ENCODE measurements around the gene ZFYVE9. TPM values are rescaled to one million over a fixed set of nuclear protein-coding genes. Genes with fewer than 3 reads are reported as not detected.

Gene ZFYVE9
- total and polyA plus RNA-seq, 3 donors from 2014 or later, result 31.5 to 51.3 (median 32.5) TPM

- 93 to 95% methylated on average over 3 of the region's 3 CpGs for WGBS, 2 donors
- intact Hi-C loops (cut with DNase I; ENCODE audit: low total_unique reads), result no loop called here
- TF ChIP-seq CTCF (IDR thresholded peaks at IDR 0.05) (no peak), POLR2A (IDR thresholded peaks at IDR 0.05) (no peak)
- Histone ChIP-seq H3K27me3 (no peaks in the 10 kb centered on the region), H3K9me3 (no peaks in the 10 kb centered on the region), H3K27ac (no peak overlapping the region), H3K4me3 (no peak overlapping the region), H3K4me1 (no peaks in the 10 kb centered on the region), H3K36me3 (ENCODE audit: low read depth, missing control alignments) (no peaks in the 10 kb centered on the region)
- DNase-seq, result no peak
Observed at GRCh38 chr1:52243221-52243987, 101.5 kb downstream of the ZFYVE9 start.

DNA sequence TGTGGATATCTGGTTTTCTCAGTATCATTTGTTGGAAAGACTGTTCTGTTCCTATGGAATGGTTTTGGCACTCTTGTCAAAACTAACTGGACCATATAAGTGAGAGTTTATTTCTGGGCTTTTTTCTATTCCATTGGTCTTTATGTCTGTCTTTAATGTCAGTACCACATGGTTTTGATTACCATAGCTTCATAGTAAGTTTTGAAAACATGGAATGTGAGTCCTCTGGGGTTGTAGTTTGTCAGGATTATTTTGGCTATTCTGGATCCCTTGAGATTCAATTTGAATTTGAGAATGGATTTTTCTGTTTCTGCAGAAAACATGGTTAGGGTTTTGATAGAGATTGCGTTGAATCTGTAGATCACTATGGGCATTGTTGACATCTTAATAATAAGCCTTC, 107.9 kb downstream of the ZFYVE9 start:
- intact Hi-C loops (cut with DNase I; ENCODE audit: low total_unique reads), result no loop called here
- Histone ChIP-seq H3K4me3 (no peak overlapping the region), H3K27me3 (no peaks in the 10 kb centered on the region), H3K9me3 (no peaks in the 10 kb centered on the region), H3K36me3 (ENCODE audit: low read depth, missing control alignments) (no peaks in the 10 kb centered on the region), H3K27ac (no peak overlapping the region), H3K4me1 (no peaks in the 10 kb centered on the region)
- no peak for DNase-seq
- no peak for TF ChIP-seq POLR2A (IDR thresholded peaks at IDR 0.05)
- TF ChIP-seq CTCF (IDR thresholded peaks at IDR 0.05), result no peak
- WGBS, 2 donors, result 98 to 100% methylated on average over 1 of the region's 1 CpG

DNA sequence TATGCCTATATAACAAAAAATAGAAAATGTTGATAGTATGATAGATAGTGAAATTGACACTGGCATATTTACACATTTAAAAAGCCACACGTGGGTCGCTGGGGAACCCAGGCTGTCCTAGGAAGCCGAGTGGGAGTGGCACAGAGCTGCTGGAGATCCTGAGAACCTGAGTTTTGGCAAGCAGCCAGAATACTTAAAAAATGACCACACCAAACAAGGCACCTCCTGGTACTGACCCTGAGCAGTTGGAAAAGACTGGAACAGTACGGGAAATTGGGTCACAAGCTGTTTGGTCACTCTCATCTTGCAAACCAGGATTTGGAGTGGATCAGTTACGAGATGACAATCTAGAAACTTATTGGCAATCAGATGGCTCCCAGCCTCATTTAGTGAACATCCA, 111.5 kb downstream of the ZFYVE9 start:
- Histone ChIP-seq H3K36me3 (ENCODE audit: low read depth, missing control alignments) (no peaks in the 10 kb centered on the region), H3K27ac (no peak overlapping the region), H3K4me1 (no peaks in the 10 kb centered on the region), H3K27me3 (no peaks in the 10 kb centered on the region), H3K4me3 (no peak overlapping the region), H3K9me3 (no peaks in the 10 kb centered on the region)
- 75 to 77% methylated on average over 5 of the region's 5 CpGs for WGBS, 2 donors
- no peak for DNase-seq
- TF ChIP-seq CTCF (IDR thresholded peaks at IDR 0.05), result no peak
- no peak for TF ChIP-seq POLR2A (IDR thresholded peaks at IDR 0.05)
- intact Hi-C loops (cut with DNase I; ENCODE audit: low total_unique reads), result no loop called here

- no peaks in the 10 kb centered on the region for H3K9me3 ChIP-seq
- H3K27me3 ChIP-seq, result no peaks in the 10 kb centered on the region
- 91 to 93% methylated on average over 3 of the region's 3 CpGs for WGBS, 2 donors
- no peak for DNase-seq
- intact Hi-C loops (cut with DNase I; ENCODE audit: low total_unique reads), result no loop called here
- H3K36me3 ChIP-seq (ENCODE audit: low read depth, missing control alignments), result no peaks in the 10 kb centered on the region
- no peaks in the 10 kb centered on the region for H3K4me1 ChIP-seq
- H3K4me3 ChIP-seq, result no peak overlapping the region
- no peak overlapping the region for H3K27ac ChIP-seq
- TF ChIP-seq CTCF (IDR thresholded peaks at IDR 0.05) (no peak), POLR2A (IDR thresholded peaks at IDR 0.05) (no peak)
Observed at GRCh38 chr1:52259886-52260285, 118.0 kb downstream of the ZFYVE9 start.

Measured in testis (tissue), 3 donors.